ENCODE measurements around the gene GDNF.

The GDNF gene

DNA sequence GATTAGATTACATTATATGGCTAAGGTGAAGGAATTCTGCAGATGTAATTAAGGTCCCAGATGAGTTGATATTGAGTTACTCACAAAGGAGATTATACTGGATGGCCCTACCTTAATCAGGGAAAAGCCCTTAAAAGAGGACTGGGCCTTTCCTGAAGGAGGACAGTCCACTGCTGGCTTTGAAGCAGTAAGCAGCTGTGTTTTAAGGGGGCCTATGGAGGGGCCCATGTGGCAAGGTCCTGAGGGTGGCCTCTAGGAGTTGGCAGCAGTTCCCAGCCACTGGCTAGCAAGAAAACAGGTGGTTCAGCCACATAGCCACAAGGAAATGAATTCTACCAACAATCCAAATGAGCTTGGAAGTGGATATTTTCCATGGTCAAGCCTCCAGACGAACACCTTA, 36.4 kb upstream of the GDNF start:
- TF ChIP-seq TAF1 (IDR thresholded peaks at IDR 0.05; ENCODE audit: borderline replicate concordance, insufficient read depth, low read length) (no peak), FOXP2 (optimal IDR thresholded peaks at IDR 0.05; ENCODE audit: borderline replicate concordance, extremely low read depth, extremely low read length, insufficient read depth) (no peak), REST (IDR thresholded peaks at IDR 0.05; ENCODE audit: insufficient read depth in 1 of 2, low read depth in 2 of 2, low read length in 2 of 2) (no peak), POLR2AphosphoS5 (IDR thresholded peaks at IDR 0.05; ENCODE audit: low read depth, low read length) (no peak), SIN3A (IDR thresholded peaks at IDR 0.05; ENCODE audit: borderline replicate concordance, insufficient read depth, low read length) (no peak)

GRCh38 chr5:37875051-37875787, 35.4 kb upstream of the GDNF start:
- TF ChIP-seq REST (IDR thresholded peaks at IDR 0.05; ENCODE audit: insufficient read depth in 1 of 2, low read depth in 2 of 2, low read length in 2 of 2) = no peak
- TF ChIP-seq SIN3A (IDR thresholded peaks at IDR 0.05; ENCODE audit: borderline replicate concordance, insufficient read depth, low read length) = no peak
- no peak for TF ChIP-seq POLR2AphosphoS5 (IDR thresholded peaks at IDR 0.05; ENCODE audit: low read depth, low read length)
- TF ChIP-seq TAF1 (IDR thresholded peaks at IDR 0.05; ENCODE audit: borderline replicate concordance, insufficient read depth, low read length) = no peak
- TF ChIP-seq FOXP2 (optimal IDR thresholded peaks at IDR 0.05; ENCODE audit: borderline replicate concordance, extremely low read depth, extremely low read length, insufficient read depth) = no peak

GRCh38 chr5:37873988-37874387, 34.1 kb upstream of the GDNF start:
- TF ChIP-seq REST (IDR thresholded peaks at IDR 0.05; ENCODE audit: insufficient read depth in 1 of 2, low read depth in 2 of 2, low read length in 2 of 2) = no peak
- no peak for TF ChIP-seq POLR2AphosphoS5 (IDR thresholded peaks at IDR 0.05; ENCODE audit: low read depth, low read length)
- no peak for TF ChIP-seq FOXP2 (optimal IDR thresholded peaks at IDR 0.05; ENCODE audit: borderline replicate concordance, extremely low read depth, extremely low read length, insufficient read depth)
- no peak for TF ChIP-seq TAF1 (IDR thresholded peaks at IDR 0.05; ENCODE audit: borderline replicate concordance, insufficient read depth, low read length)
- no peak for TF ChIP-seq SIN3A (IDR thresholded peaks at IDR 0.05; ENCODE audit: borderline replicate concordance, insufficient read depth, low read length)

GRCh38 chr5:37871023-37871815, 31.4 kb upstream of the GDNF start:
- TF ChIP-seq POLR2AphosphoS5 (IDR thresholded peaks at IDR 0.05; ENCODE audit: low read depth, low read length) = no peak
- TF ChIP-seq TAF1 (IDR thresholded peaks at IDR 0.05; ENCODE audit: borderline replicate concordance, insufficient read depth, low read length) = no peak
- TF ChIP-seq FOXP2 (optimal IDR thresholded peaks at IDR 0.05; ENCODE audit: borderline replicate concordance, extremely low read depth, extremely low read length, insufficient read depth) = no peak
- no peak for TF ChIP-seq SIN3A (IDR thresholded peaks at IDR 0.05; ENCODE audit: borderline replicate concordance, insufficient read depth, low read length)
- no peak for TF ChIP-seq REST (IDR thresholded peaks at IDR 0.05; ENCODE audit: insufficient read depth in 1 of 2, low read depth in 2 of 2, low read length in 2 of 2)
